Naive thymus-derived CD8-positive, alpha-beta T cell (primary cell): ENCODE data around the gene ZKSCAN5. TPM values are rescaled to one million over a fixed set of nuclear protein-coding genes. Genes with fewer than 3 reads are reported as not detected.
A peak's percentile ranks its signal among the peaks of the same experiment; 100 is the strongest.
"Not testable (repeated sequence)": the region's sequence is repeated elsewhere in the genome, so short reads cannot be mapped to it uniquely, and the experiment has no call there.

Source experiments
- ATAC-seq, 2 donors: fragments of 150-1000 bp; cut with Tn5 transposase in 1 of 2; sonication (Bioruptor Pico), chemical (Tn5 transposase) in 1 of 2; 1 replicate in 1 of 2; 2 replicates in 1 of 2; pipeline ENCODE4 v1.10.0; 2021; ENCODE audit warnings: mild to moderate bottlenecking in 2 of 2, moderate library complexity in 2 of 2
- POLR2A ChIA-PET: fragments of 350-600 bp; sonication (Branson Sonifier 250); formaldehyde crosslinking; loops from one replicate; lab custom pipeline; 2021; ENCODE audit warnings: antibody characterized with exemption; lab: Charles Lee
- DNase-seq, 10 donors: peaks; one replicate each; pipeline versions ENCODE4 v3.0.0 to v3.0.0-alpha.2; 2020 to 2022
- H3K27ac Mint-ChIP-seq, 10 donors: one replicate each; pipeline ENCODE4 v1.8.0; 2020 to 2022; ENCODE audit warnings: mild to moderate bottlenecking in 10 of 10, mixed read lengths in 10 of 10, moderate library complexity in 4 of 10, inconsistent platforms in 1 of 10
- H3K27me3 Mint-ChIP-seq, 5 donors: one replicate each; pipeline ENCODE4 v1.8.0; 2021 to 2022; ENCODE audit warnings: mixed read lengths in 5 of 5
- H3K36me3 Mint-ChIP-seq, 3 donors: one replicate each; pipeline ENCODE4 v1.8.0; 2020 to 2022; ENCODE audit warnings: mixed read lengths in 3 of 3, mild to moderate bottlenecking in 2 of 3, inconsistent platforms in 1 of 3
- H3K4me1 Mint-ChIP-seq, 4 donors: one replicate each; pipeline ENCODE4 v1.8.0; 2021 to 2022; ENCODE audit warnings: mixed read lengths in 4 of 4
- H3K4me3 Mint-ChIP-seq, 10 donors: one replicate each; pipeline ENCODE4 v1.8.0; 2020 to 2022; ENCODE audit warnings: mild to moderate bottlenecking in 10 of 10, mixed read lengths in 10 of 10, moderate library complexity in 6 of 10, inconsistent platforms in 1 of 10
- H3K9me3 Mint-ChIP-seq, 9 donors: one replicate each; pipeline ENCODE4 v1.8.0; 2020 to 2022; ENCODE audit warnings: mixed read lengths in 9 of 9, mild to moderate bottlenecking in 3 of 9, inconsistent platforms in 1 of 9, moderate library complexity in 1 of 9
- polyA plus RNA-seq, 3 donors: library from polyadenylated mRNA; unstranded; fragments of 300-500 nt; fragmentation: Illumina TruSeq; gene quantifications; one replicate each; pipeline ENCODE4 v1.2.3, GENCODE V29; 2021
- total RNA-seq, 8 experiments: library from RNA in 2 of 8; stranded (reverse) in 2 of 8; gene quantifications; one replicate each; pipeline ENCODE4 v1.2.3 and lab custom pipeline; 2021 to 2026

The ZKSCAN5 gene
- total and polyA plus RNA-seq, 5 experiments from 2014 or later, result 3.0 to 9.9 (median 5.7) TPM

- POLR2A ChIA-PET, result interaction anchor here (0.7 to 4.8 kb wide), 11 partner anchors 26 to 173 kb away, joined by 3 to 59 read pairs (median 3); partner anchors contain the start of genes ARPC1A, BUD31, CPSF4 and PDAP1
- Mint-ChIP-seq H3K4me3 (peak overlapping the region; percentile 94 to 100 (median 98)), H3K4me1 (peaks cover 8 to 38% (median 26%) of the 10 kb centered on the region in 4 donors), H3K27ac (peak overlapping the region in 9 of 10 donors; percentile 86 to 100 (median 99)), H3K36me3 (peaks cover 21 to 43% (median 32%) of the 10 kb centered on the region in 3 donors), H3K27me3 (no peaks in the 10 kb centered on the region), H3K9me3 (peaks cover 0 to 16% (median 8%) of the 10 kb centered on the region in 9 donors)
- no peak for DNase-seq
- no peak for ATAC-seq
Observed at GRCh38 chr7:99498546-99498944, 5.9 kb upstream of the ZKSCAN5 start.

GRCh38 chr7:99499371-99499720 lies 5.1 kb upstream of the ZKSCAN5 start:
- peak overlapping the region; percentile 94 to 100 (median 98) for H3K4me3 Mint-ChIP-seq

GRCh38 chr7:99499721-99500636 lies 4.5 kb upstream of the ZKSCAN5 start, which contains the start of gene ZNF394:
Gene ZNF394, minus strand, starts transcription at chr7:99500281. Its CDS starts 188 bp downstream, at chr7:99500093.
- peaks cover 0 to 3% (median 0%) of the 10 kb centered on the region in 9 donors for H3K9me3 Mint-ChIP-seq

More at GRCh38 chr7:99499371-99499720, 5.1 kb upstream of the ZKSCAN5 start:
- Mint-ChIP-seq H3K36me3 (peaks cover 13 to 35% (median 24%) of the 10 kb centered on the region in 3 donors), H3K27me3 (no peaks in the 10 kb centered on the region), H3K4me1 (peaks cover 8 to 36% (median 26%) of the 10 kb centered on the region in 4 donors), H3K27ac (peak overlapping the region; percentile 97 to 100 (median 99)), H3K9me3 (peaks cover 0 to 8% (median 1%) of the 10 kb centered on the region in 9 donors)
- peak; percentile 45 to 60 for ATAC-seq
- DNase-seq, result peak in 5 of 10 donors; percentile 23 to 61 (median 52)
- POLR2A ChIA-PET, result interaction anchor here (0.7 to 4.8 kb wide), 20 partner anchors 8 to 602 kb away, joined by 3 to 59 read pairs (median 6); partner anchors contain the start of genes AP4M1, ATP5MF, BUD31 and CPSF4

GRCh38 chr7:99500637-99501009 lies 3.8 kb upstream of the ZKSCAN5 start:
- Mint-ChIP-seq H3K4me1 (peaks cover 13 to 40% (median 29%) of the 10 kb centered on the region in 4 donors), H3K4me3 (peak overlapping the region; percentile 94 to 100 (median 98)), H3K9me3 (peaks cover 0 to under 1% (median 0%) of the 10 kb centered on the region in 9 donors), H3K27ac (peak overlapping the region; percentile 97 to 100 (median 99)), H3K27me3 (no peaks in the 10 kb centered on the region), H3K36me3 (peaks cover 12 to 23% (median 12%) of the 10 kb centered on the region in 3 donors)
- POLR2A ChIA-PET, result interaction anchor here (0.7 to 4.8 kb wide), 20 partner anchors 9 to 633 kb away, joined by 3 to 59 read pairs (median 7); partner anchors contain the start of genes AP4M1, ATP5MF, BUD31 and CPSF4
- ATAC-seq (no peak), DNase-seq (no peak)

More at GRCh38 chr7:99499721-99500636, 4.5 kb upstream of the ZKSCAN5 start, which contains the start of gene ZNF394:
- Mint-ChIP-seq H3K27ac (peak within 1 kb of the TSS; percentile 97 to 100 (median 99)), H3K27me3 (no peaks in the 10 kb centered on the region), H3K4me1 (peaks cover 10 to 36% (median 26%) of the 10 kb centered on the region in 4 donors), H3K36me3 (peaks cover 12 to 29% (median 18%) of the 10 kb centered on the region in 3 donors), H3K4me3 (peak within 1 kb of the TSS; percentile 94 to 100 (median 98))
- ATAC-seq (peak; percentile 46 to 47), DNase-seq (peak; percentile 78 to 95 (median 87))
- POLR2A ChIA-PET, result interaction anchor here (0.6 to 4.8 kb wide), 23 partner anchors 9 to 634 kb away, joined by 3 to 59 read pairs (median 5); partner anchors contain the start of genes AP4M1, ATP5MF, BUD31 and CPSF4

GRCh38 chr7:99501236-99501635 lies 3.2 kb upstream of the ZKSCAN5 start:
- ATAC-seq, H3K9me3 Mint-ChIP-seq, H3K27me3 Mint-ChIP-seq: not testable (repeated sequence)
- DNase-seq, result peak in 2 of 10 donors; percentile 16 to 21
- H3K27ac Mint-ChIP-seq, result peak overlapping the region in 8 of 10 donors; percentile 21 to 100 (median 98)
- peaks cover 18 to 44% (median 33%) of the 10 kb centered on the region in 4 donors for H3K4me1 Mint-ChIP-seq
- POLR2A ChIA-PET, result interaction anchor here (0.6 to 4.3 kb wide), 7 partner anchors 10 to 600 kb away, joined by 3 to 47 read pairs (median 19); partner anchors contain the start of genes AP4M1, ATP5MF, FAM200A and MCM7
- peak overlapping the region; percentile 58 to 100 (median 98) for H3K4me3 Mint-ChIP-seq
- H3K36me3 Mint-ChIP-seq, result peaks cover 10 to 20% (median 12%) of the 10 kb centered on the region in 3 donors

GRCh38 chr7:99504281-99504602 lies 220 bp upstream of the ZKSCAN5 start:
- Mint-ChIP-seq H3K4me1 (peaks cover 15 to 42% (median 30%) of the 10 kb centered on the region in 4 donors), H3K27me3 (no peaks in the 10 kb centered on the region), H3K36me3 (peaks cover 0 to 5% (median 3%) of the 10 kb centered on the region in 3 donors), H3K27ac (peak overlapping the region; percentile 96 to 100 (median 98)), H3K4me3 (peak overlapping the region; percentile 83 to 100 (median 98)), H3K9me3 (no peaks in the 10 kb centered on the region)
- ATAC-seq (no peak), DNase-seq (no peak)
- POLR2A ChIA-PET, result interaction anchor here (0.8 to 4.3 kb wide), 23 partner anchors 19 to 1253 kb away, joined by 3 to 71 read pairs (median 5); partner anchors contain the start of genes ARPC1A, ATP5MF, BUD31 and FAM200A

- Mint-ChIP-seq H3K27me3 (no peaks in the 10 kb centered on the region), H3K27ac (peak overlapping the region; percentile 96 to 100 (median 98)), H3K36me3 (peaks cover 0 to 4% (median under 1%) of the 10 kb centered on the region in 3 donors), H3K4me3 (peak overlapping the region; percentile 83 to 100 (median 98)), H3K9me3 (no peaks in the 10 kb centered on the region), H3K4me1 (peaks cover 15 to 46% (median 29%) of the 10 kb centered on the region in 4 donors)
- DNase-seq (no peak), ATAC-seq (no peak)
- POLR2A ChIA-PET, result interaction anchor here (0.5 to 4.3 kb wide), 28 partner anchors 10 to 1254 kb away, joined by 3 to 71 read pairs (median 4); partner anchors contain the start of genes ARPC1A, ATP5MF, BUD31 and FAM200A
Observed at GRCh38 chr7:99505324-99505662, 831 bp downstream of the ZKSCAN5 start.

GRCh38 chr7:99514050-99514449 lies 9.6 kb downstream of the ZKSCAN5 start:
- Mint-ChIP-seq H3K27ac (no peak overlapping the region), H3K27me3 (no peaks in the 10 kb centered on the region), H3K4me1 (peaks cover 3 to 26% (median 10%) of the 10 kb centered on the region in 4 donors), H3K36me3 (peaks cover 0 to 69% (median 11%) of the 10 kb centered on the region in 3 donors), H3K9me3 (no peaks in the 10 kb centered on the region), H3K4me3 (no peak overlapping the region)
- POLR2A ChIA-PET, result interaction anchor here (0.6 kb wide), 1 partner anchor 364 kb away, joined by 3 read pairs; no protein-coding TSS in a partner anchor
- no peak for ATAC-seq
- DNase-seq, result no peak

- POLR2A ChIA-PET, result interaction anchor here (1.1 kb wide), 1 partner anchor 22 kb away, joined by 4 read pairs; the partner anchor contains the start of gene ZNF394
- peaks cover 9 to 57% (median 22%) of the 10 kb centered on the region in 3 donors for H3K36me3 Mint-ChIP-seq
- no peaks in the 10 kb centered on the region for H3K27me3 Mint-ChIP-seq
- no peaks in the 10 kb centered on the region for H3K9me3 Mint-ChIP-seq
- no peak overlapping the region for H3K27ac Mint-ChIP-seq
- no peak for ATAC-seq
- no peak for DNase-seq
- no peak overlapping the region for H3K4me3 Mint-ChIP-seq
- peaks cover 0 to 8% (median 0%) of the 10 kb centered on the region in 4 donors for H3K4me1 Mint-ChIP-seq
Observed at GRCh38 chr7:99521399-99521798, 16.9 kb downstream of the ZKSCAN5 start.

- H3K27ac Mint-ChIP-seq, result peak overlapping the region in 5 of 10 donors; percentile 5 to 85 (median 52)
- H3K4me1 Mint-ChIP-seq, result peaks cover 0 to 8% (median 2%) of the 10 kb centered on the region in 4 donors
- H3K36me3 Mint-ChIP-seq, result peaks cover 17 to 63% (median 36%) of the 10 kb centered on the region in 3 donors
- peaks cover 0 to 21% (median 9%) of the 10 kb centered on the region in 9 donors for H3K9me3 Mint-ChIP-seq
- ATAC-seq (peak; percentile 45 to 59), DNase-seq (peak in 3 of 10 donors; percentile 9 to 25 (median 15))
- POLR2A ChIA-PET, result interaction anchor here (0.6 to 1.4 kb wide), 2 partner anchors 26 to 55 kb away, joined by 3 to 4 read pairs; partner anchors contain the start of gene FAM200A
- no peaks in the 10 kb centered on the region for H3K27me3 Mint-ChIP-seq
- peak overlapping the region in 1 of 10 donors; percentile 25 for H3K4me3 Mint-ChIP-seq
Observed at GRCh38 chr7:99525713-99526440, 21.4 kb downstream of the ZKSCAN5 start.

GRCh38 chr7:99531354-99531765 lies 26.9 kb downstream of the ZKSCAN5 start:
- POLR2A ChIA-PET, result no interaction called here
- peaks cover 0 to 4% (median 0%) of the 10 kb centered on the region in 4 donors for H3K4me1 Mint-ChIP-seq
- no peak for DNase-seq
- ATAC-seq, result no peak
- H3K36me3 Mint-ChIP-seq, result peaks cover 30 to 62% (median 60%) of the 10 kb centered on the region in 3 donors
- H3K4me3 Mint-ChIP-seq, result no peak overlapping the region
- H3K9me3 Mint-ChIP-seq, result peaks cover 0 to 56% (median 33%) of the 10 kb centered on the region in 9 donors
- H3K27ac Mint-ChIP-seq, result no peak overlapping the region
- H3K27me3 Mint-ChIP-seq, result no peaks in the 10 kb centered on the region
